Measurements from ENCODE around the gene GALNT17.

- TF ChIP-seq POLR2A (IDR thresholded peaks at IDR 0.05) = no peak
- TF ChIP-seq CTCF (IDR thresholded peaks at IDR 0.05) = no peak
- TF ChIP-seq EP300 (IDR thresholded peaks at IDR 0.05) = no peak
These were observed 232.6 kb downstream of the GALNT17 start for GRCh38 chr7:71364551-71364950.
